HL-60/S4 (cell line): Measurements from ENCODE around the gene RAN.
"Not testable (repeated sequence)": the region's sequence is repeated elsewhere in the genome, so short reads cannot be mapped to it uniquely, and the experiment has no call there.

Source experiments
- in situ Hi-C: fragments of 300-500 bp; cut with MboI; formaldehyde crosslinking; loops from 2 replicates; pipeline ENCODE4 v1.14.3; 2022; ENCODE audit warnings: low sequenced_read_pairs

RAN gene

GRCh38 chr12:130849561-130850417 is 22.1 kb upstream of the RAN start:
- in situ Hi-C loops = no loop called here

- in situ Hi-C loops = no loop called here
Observed at GRCh38 chr12:130850418-130851021, 21.3 kb upstream of the RAN start.

- in situ Hi-C loops = no loop called here
Observed at GRCh38 chr12:130856088-130856487, 15.8 kb upstream of the RAN start.

GRCh38 chr12:130858084-130858483 is 13.8 kb upstream of the RAN start:
- in situ Hi-C loops = no loop called here

- in situ Hi-C loops = no loop called here
Observed at GRCh38 chr12:130859161-130859560, 12.7 kb upstream of the RAN start.

GRCh38 chr12:130860311-130860710 is 11.6 kb upstream of the RAN start:
- in situ Hi-C loops = no loop called here

GRCh38 chr12:130862161-130862560 is 9.7 kb upstream of the RAN start:
- in situ Hi-C loops = no loop called here

- in situ Hi-C loops = not testable (repeated sequence)
Observed at GRCh38 chr12:130862771-130863170, 9.1 kb upstream of the RAN start.

- in situ Hi-C loops = no loop called here
Observed at GRCh38 chr12:130863298-130863697, 8.6 kb upstream of the RAN start.

GRCh38 chr12:130868412-130868811 is 3.5 kb upstream of the RAN start:
- in situ Hi-C loops = no loop called here

- in situ Hi-C loops = no loop called here
Observed at GRCh38 chr12:130870442-130871285, 1.2 kb upstream of the RAN start.

GRCh38 chr12:130872179-130873096 is 572 bp downstream of the RAN start:
- in situ Hi-C loops = no loop called here

GRCh38 chr12:130873106-130873795 is 1.4 kb downstream of the RAN start:
- in situ Hi-C loops = no loop called here

- in situ Hi-C loops = no loop called here
Observed at GRCh38 chr12:130873825-130874224, 2.0 kb downstream of the RAN start.

- in situ Hi-C loops = no loop called here
Observed at GRCh38 chr12:130874696-130875095, 2.8 kb downstream of the RAN start.

- in situ Hi-C loops = no loop called here
Observed at GRCh38 chr12:130875193-130875592, 3.3 kb downstream of the RAN start.

GRCh38 chr12:130875708-130876107 is 3.8 kb downstream of the RAN start:
- in situ Hi-C loops = not testable (repeated sequence)

GRCh38 chr12:130876297-130876696 is 4.4 kb downstream of the RAN start:
- in situ Hi-C loops = no loop called here

- in situ Hi-C loops = no loop called here
Observed at GRCh38 chr12:130876758-130877157, 4.9 kb downstream of the RAN start.

GRCh38 chr12:130877333-130877732 is 5.5 kb downstream of the RAN start:
- in situ Hi-C loops = no loop called here
